HepG2 (cell line): Measurements from ENCODE around the gene CCDC85A.

ENCODE experiments used
- CBX1 ChIP-seq: IDR thresholded peaks from one replicate; pipeline ENCODE4 v1.6.1; 2016; ENCODE audit warnings: antibody characterized with exemption, low read depth
- CCAR2 ChIP-seq: fragments of 200-400 bp; formaldehyde crosslinking; optimal IDR thresholded peaks from 2 replicates; pipeline ENCODE3; 2018; ENCODE audit warnings: low read depth, mild to moderate bottlenecking, low read length, moderate library complexity
- EED ChIP-seq: sonication (generic); formaldehyde crosslinking; IDR thresholded peaks from 2 replicates; pipeline ENCODE4 v1.5.0; 2020; ENCODE audit warnings: mild to moderate bottlenecking, missing genetic modification reagents
- EZH2 ChIP-seq: conservative IDR thresholded peaks from 2 replicates; pipeline ENCODE4 v1.6.1; 2012; ENCODE audit warnings: mild to moderate bottlenecking, low read depth, low read length, moderate library complexity
- GABPB1 ChIP-seq: IDR thresholded peaks from 2 replicates; pipeline ENCODE4 v1.6.1; 2016; ENCODE audit warnings: mild to moderate bottlenecking, missing genetic modification reagents, moderate library complexity, missing compliant biosample characterization
- MXD4 ChIP-seq: IDR thresholded peaks from 2 replicates; pipeline ENCODE4 v1.6.1; 2016; ENCODE audit warnings: mild to moderate bottlenecking, missing biosample characterization, missing genetic modification reagents
- PRPF4 ChIP-seq: fragments of 200-400 bp; formaldehyde crosslinking; IDR thresholded peaks from 2 replicates; pipeline ENCODE4 v1.6.1; 2016; ENCODE audit warnings: low read length, low read depth; ENCODE audit not compliant: poor library complexity, severe bottlenecking
- RFX5 ChIP-seq: IDR thresholded peaks from 2 replicates; pipeline ENCODE4 v1.6.1; 2011; ENCODE audit warnings: low read depth, low read length, improper control_type of control experiment
- ZBTB21 ChIP-seq: sonication (generic); formaldehyde crosslinking; IDR thresholded peaks from 2 replicates; pipeline ENCODE4 v1.4.0; 2020; ENCODE audit warnings: missing genetic modification reagents
- ZBTB7A ChIP-seq: sonication (generic); formaldehyde crosslinking; IDR thresholded peaks from 2 replicates; pipeline ENCODE4 v1.8.0; 2022; ENCODE audit warnings: mild to moderate bottlenecking, missing genetic modification reagents
- ZNF510 ChIP-seq: sonication (generic); formaldehyde crosslinking; IDR thresholded peaks from 2 replicates; pipeline ENCODE4 v1.4.0; 2020; ENCODE audit warnings: low read depth, mild to moderate bottlenecking, missing genetic modification reagents
- TF ChIP-seq, protein P1 (sequence below): sonication (generic); formaldehyde crosslinking; IDR thresholded peaks from 2 replicates; pipeline ENCODE4 v1.5.0; 2020; ENCODE audit warnings: mild to moderate bottlenecking, missing genetic modification reagents, moderate library complexity
- TF ChIP-seq, protein P2 (sequence below): sonication (generic); formaldehyde crosslinking; IDR thresholded peaks from 2 replicates; pipeline ENCODE4 v1.5.0; 2020; ENCODE audit warnings: missing genetic modification reagents, mild to moderate bottlenecking, borderline replicate concordance
- TF ChIP-seq, protein P3 (sequence below), 2 experiments: sonication (generic) in 1 of 2; formaldehyde crosslinking in 1 of 2; IDR thresholded peaks; 2 replicates each; pipeline versions ENCODE4 v1.5.1 to v1.6.1; 2011 to 2020; ENCODE audit warnings: borderline replicate concordance in 1 of 2, low read depth in 1 of 2, low read length in 1 of 2, mild to moderate bottlenecking in 1 of 2, missing genetic modification reagents in 1 of 2, moderate library complexity in 1 of 2

DNA sequence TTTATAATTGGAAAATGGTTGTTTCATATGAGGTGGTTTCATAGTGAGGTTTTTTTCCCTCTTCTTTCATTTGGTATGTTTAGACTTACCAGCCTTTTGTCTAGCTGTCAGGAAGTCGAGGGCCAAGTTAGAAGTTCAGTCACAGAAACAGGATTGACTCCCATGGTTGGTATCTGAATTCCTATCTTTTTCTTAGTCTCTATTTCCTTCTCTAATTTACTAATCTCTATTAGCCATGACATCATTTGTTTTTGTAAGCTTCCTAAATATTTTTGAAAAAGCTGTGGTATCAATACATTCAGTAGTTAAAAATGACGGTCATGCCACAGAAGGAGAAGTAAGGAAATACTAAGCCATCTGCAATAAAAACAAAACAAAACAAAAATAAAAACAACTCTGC is 206.9 kb downstream of the CCDC85A start:
- TF ChIP-seq ZBTB7A: no peak
- no peak for TF ChIP-seq RFX5
- TF ChIP-seq, protein P1, sequence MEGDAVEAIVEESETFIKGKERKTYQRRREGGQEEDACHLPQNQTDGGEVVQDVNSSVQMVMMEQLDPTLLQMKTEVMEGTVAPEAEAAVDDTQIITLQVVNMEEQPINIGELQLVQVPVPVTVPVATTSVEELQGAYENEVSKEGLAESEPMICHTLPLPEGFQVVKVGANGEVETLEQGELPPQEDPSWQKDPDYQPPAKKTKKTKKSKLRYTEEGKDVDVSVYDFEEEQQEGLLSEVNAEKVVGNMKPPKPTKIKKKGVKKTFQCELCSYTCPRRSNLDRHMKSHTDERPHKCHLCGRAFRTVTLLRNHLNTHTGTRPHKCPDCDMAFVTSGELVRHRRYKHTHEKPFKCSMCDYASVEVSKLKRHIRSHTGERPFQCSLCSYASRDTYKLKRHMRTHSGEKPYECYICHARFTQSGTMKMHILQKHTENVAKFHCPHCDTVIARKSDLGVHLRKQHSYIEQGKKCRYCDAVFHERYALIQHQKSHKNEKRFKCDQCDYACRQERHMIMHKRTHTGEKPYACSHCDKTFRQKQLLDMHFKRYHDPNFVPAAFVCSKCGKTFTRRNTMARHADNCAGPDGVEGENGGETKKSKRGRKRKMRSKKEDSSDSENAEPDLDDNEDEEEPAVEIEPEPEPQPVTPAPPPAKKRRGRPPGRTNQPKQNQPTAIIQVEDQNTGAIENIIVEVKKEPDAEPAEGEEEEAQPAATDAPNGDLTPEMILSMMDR (CRISPR knock-in tag): no peak
- no peak for TF ChIP-seq PRPF4
- TF ChIP-seq ZNF510: no peak
- TF ChIP-seq, protein P2, sequence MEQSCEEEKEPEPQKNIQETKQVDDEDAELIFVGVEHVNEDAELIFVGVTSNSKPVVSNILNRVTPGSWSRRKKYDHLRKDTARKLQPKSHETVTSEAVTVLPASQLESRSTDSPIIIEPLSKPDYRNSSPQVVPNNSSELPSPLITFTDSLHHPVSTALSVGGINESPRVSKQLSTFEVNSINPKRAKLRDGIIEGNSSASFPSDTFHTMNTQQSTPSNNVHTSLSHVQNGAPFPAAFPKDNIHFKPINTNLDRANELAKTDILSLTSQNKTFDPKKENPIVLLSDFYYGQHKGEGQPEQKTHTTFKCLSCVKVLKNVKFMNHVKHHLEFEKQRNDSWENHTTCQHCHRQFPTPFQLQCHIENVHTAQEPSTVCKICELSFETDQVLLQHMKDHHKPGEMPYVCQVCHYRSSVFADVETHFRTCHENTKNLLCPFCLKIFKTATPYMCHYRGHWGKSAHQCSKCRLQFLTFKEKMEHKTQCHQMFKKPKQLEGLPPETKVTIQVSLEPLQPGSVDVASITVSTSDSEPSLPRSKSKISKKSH (CRISPR knock-in tag): no peak
- no peak for TF ChIP-seq MXD4 (CRISPR knock-in tag)
- TF ChIP-seq, protein P3, sequence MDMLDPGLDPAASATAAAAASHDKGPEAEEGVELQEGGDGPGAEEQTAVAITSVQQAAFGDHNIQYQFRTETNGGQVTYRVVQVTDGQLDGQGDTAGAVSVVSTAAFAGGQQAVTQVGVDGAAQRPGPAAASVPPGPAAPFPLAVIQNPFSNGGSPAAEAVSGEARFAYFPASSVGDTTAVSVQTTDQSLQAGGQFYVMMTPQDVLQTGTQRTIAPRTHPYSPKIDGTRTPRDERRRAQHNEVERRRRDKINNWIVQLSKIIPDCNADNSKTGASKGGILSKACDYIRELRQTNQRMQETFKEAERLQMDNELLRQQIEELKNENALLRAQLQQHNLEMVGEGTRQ (IDR thresholded peaks at IDR 0.05; ENCODE audit: low read depth, low read length): no peak
- TF ChIP-seq, protein P3 (CRISPR knock-in tag; IDR thresholded peaks at IDR 0.05; ENCODE audit: borderline replicate concordance): no peak
- TF ChIP-seq ZBTB21 (CRISPR knock-in tag): no peak
- no peak for TF ChIP-seq CBX1
- TF ChIP-seq EZH2: no peak
- no peak for TF ChIP-seq GABPB1 (CRISPR knock-in tag)
- TF ChIP-seq CCAR2: no peak
- no peak for TF ChIP-seq EED (CRISPR knock-in tag)
